Measurements from ENCODE around the gene SSU72.

DNA sequence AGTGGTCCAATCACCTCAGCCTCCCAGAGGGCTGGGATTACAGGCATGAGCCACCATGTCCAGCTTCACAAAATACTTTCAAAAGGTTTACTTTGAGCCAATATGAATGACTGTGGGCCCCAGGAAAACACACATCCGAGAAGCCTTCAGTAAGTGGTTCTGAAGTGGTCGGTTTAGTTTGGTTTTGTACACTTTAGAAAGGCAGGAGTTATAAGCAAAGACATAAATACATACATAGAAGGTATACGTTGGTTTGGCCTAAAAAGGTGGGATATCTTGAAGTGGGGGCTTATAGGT lies 37.4 kb upstream of the SSU72 start:
- TF ChIP-seq, protein P1, sequence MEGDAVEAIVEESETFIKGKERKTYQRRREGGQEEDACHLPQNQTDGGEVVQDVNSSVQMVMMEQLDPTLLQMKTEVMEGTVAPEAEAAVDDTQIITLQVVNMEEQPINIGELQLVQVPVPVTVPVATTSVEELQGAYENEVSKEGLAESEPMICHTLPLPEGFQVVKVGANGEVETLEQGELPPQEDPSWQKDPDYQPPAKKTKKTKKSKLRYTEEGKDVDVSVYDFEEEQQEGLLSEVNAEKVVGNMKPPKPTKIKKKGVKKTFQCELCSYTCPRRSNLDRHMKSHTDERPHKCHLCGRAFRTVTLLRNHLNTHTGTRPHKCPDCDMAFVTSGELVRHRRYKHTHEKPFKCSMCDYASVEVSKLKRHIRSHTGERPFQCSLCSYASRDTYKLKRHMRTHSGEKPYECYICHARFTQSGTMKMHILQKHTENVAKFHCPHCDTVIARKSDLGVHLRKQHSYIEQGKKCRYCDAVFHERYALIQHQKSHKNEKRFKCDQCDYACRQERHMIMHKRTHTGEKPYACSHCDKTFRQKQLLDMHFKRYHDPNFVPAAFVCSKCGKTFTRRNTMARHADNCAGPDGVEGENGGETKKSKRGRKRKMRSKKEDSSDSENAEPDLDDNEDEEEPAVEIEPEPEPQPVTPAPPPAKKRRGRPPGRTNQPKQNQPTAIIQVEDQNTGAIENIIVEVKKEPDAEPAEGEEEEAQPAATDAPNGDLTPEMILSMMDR (IDR thresholded peaks at IDR 0.05) = no peak
- TF ChIP-seq POLR2A (IDR thresholded peaks at IDR 0.05) = no peak
